Endothelial cell (in vitro differentiated cells): Measurements from ENCODE around the gene TMEM98. TPM values are rescaled to one million over a fixed set of nuclear protein-coding genes. Genes with fewer than 3 reads are reported as not detected.

Source experiments
- DNase-seq: peaks from one replicate; pipeline ENCODE4 v3.0.0; 2021; ENCODE audit warnings: low spot score
- H3K27ac Mint-ChIP-seq: one replicate; pipeline ENCODE4 v1.8.0; 2021; ENCODE audit warnings: mixed read lengths, inconsistent platforms; ENCODE audit not compliant: unreplicated experiment
- H3K27me3 Mint-ChIP-seq: one replicate; pipeline ENCODE4 v1.8.0; 2021; ENCODE audit warnings: mild to moderate bottlenecking, moderate library complexity, mixed read lengths, inconsistent platforms; ENCODE audit not compliant: unreplicated experiment
- H3K36me3 Mint-ChIP-seq: one replicate; pipeline ENCODE4 v1.8.0; 2021; ENCODE audit warnings: mild to moderate bottlenecking, low read depth, mixed read lengths, inconsistent platforms; ENCODE audit not compliant: unreplicated experiment
- H3K4me1 Mint-ChIP-seq: one replicate; pipeline ENCODE4 v1.8.0; 2021; ENCODE audit warnings: mild to moderate bottlenecking, mixed read lengths, inconsistent platforms; ENCODE audit not compliant: unreplicated experiment
- H3K4me3 Mint-ChIP-seq: one replicate; pipeline ENCODE4 v1.8.0; 2021; ENCODE audit warnings: mild to moderate bottlenecking, mixed read lengths, inconsistent platforms; ENCODE audit not compliant: unreplicated experiment
- H3K9me3 Mint-ChIP-seq: one replicate; pipeline ENCODE4 v1.8.0; 2021; ENCODE audit warnings: mixed read lengths, inconsistent platforms; ENCODE audit not compliant: unreplicated experiment
- total RNA-seq: library from RNA; stranded (reverse); fragmentation: NEBNext Ultra II Directional; extraction: Animal tissue kit (Norgen Biotek cat#: 25700); gene quantifications from one replicate; pipeline ENCODE4 v1.2.1, GENCODE V29; 2021; ENCODE audit not compliant: unreplicated experiment
- TF ChIP-seq, protein P1 (sequence below): fragments of 200-600 bp; sonication (generic); IDR thresholded peaks from one replicate; pipeline ENCODE4 v1.5.0; 2021; ENCODE audit warnings: antibody characterized with exemption; ENCODE audit not compliant: unreplicated experiment

The TMEM98 gene
- total RNA-seq, 1 donor from 2014 or later: 84.2 TPM

DNA sequence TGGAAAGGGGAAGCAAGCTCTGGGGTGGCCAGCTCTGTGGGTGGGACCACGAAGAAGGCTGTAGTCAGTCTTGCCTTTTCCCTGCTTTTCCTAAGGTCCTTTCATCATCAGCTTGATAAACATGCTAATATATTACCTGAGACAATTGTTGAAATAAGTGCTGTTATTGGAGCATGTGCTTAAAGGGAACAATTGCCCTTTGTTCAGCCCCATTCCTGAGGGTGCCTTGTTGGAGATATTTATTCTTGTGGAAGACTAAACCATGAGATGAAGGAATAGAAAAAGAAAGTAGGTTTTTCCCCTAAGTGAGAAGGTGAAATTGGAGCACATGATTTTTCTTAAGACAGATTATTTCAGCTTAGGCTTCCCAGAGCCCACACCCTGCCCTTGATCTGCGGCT lies 7.8 kb downstream of the TMEM98 start:
- TF ChIP-seq, protein P1, sequence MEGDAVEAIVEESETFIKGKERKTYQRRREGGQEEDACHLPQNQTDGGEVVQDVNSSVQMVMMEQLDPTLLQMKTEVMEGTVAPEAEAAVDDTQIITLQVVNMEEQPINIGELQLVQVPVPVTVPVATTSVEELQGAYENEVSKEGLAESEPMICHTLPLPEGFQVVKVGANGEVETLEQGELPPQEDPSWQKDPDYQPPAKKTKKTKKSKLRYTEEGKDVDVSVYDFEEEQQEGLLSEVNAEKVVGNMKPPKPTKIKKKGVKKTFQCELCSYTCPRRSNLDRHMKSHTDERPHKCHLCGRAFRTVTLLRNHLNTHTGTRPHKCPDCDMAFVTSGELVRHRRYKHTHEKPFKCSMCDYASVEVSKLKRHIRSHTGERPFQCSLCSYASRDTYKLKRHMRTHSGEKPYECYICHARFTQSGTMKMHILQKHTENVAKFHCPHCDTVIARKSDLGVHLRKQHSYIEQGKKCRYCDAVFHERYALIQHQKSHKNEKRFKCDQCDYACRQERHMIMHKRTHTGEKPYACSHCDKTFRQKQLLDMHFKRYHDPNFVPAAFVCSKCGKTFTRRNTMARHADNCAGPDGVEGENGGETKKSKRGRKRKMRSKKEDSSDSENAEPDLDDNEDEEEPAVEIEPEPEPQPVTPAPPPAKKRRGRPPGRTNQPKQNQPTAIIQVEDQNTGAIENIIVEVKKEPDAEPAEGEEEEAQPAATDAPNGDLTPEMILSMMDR: no peak
- Mint-ChIP-seq H3K9me3 (no peaks in the 10 kb centered on the region), H3K27ac (no peak overlapping the region), H3K36me3 (peaks cover 14% of the 10 kb centered on the region), H3K27me3 (peaks cover 7% of the 10 kb centered on the region), H3K4me1 (no peaks in the 10 kb centered on the region), H3K4me3 (no peak overlapping the region)
- DNase-seq: no peak

DNA sequence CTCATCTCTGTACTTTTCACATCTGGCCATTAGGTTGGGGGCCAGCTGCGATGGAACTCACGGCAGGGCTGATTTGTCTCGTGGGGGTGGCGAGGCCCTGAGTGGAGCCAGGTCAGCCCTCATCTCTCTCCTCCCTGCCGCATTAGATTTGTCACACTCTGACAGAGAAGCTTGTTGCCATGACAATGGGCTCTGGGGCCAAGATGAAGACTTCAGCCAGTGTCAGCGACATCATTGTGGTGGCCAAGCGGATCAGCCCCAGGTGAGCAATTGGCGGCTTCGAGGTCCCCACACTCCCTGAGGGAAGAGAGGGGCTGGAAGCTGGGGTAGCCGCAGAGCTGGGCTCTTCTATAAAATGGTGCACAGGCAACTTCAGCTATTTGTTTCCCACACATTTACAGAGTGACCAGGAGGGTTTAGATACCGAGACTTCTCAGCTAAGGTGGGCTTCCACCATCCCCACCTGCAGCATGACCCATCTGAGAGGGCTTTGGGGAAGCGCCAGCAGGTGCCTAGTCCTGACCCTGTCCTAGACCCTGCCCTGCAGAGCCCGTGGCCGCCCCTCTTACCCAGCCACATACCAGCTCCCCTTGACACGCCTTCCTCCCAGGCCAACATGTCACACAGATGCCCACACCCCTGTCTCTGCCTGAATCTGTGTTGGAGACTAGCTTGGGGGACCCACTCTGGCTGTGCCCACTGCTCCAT lies 8.4 kb downstream of the TMEM98 start:
- no peak for DNase-seq
- peak overlapping the region; percentile 31 for H3K4me3 Mint-ChIP-seq
- peak overlapping the region; percentile 86 for H3K27ac Mint-ChIP-seq
- TF ChIP-seq, protein P1: no peak
- H3K4me1 Mint-ChIP-seq: no peaks in the 10 kb centered on the region
- no peaks in the 10 kb centered on the region for H3K9me3 Mint-ChIP-seq
- peaks cover 20% of the 10 kb centered on the region for H3K36me3 Mint-ChIP-seq
- H3K27me3 Mint-ChIP-seq: peaks cover 7% of the 10 kb centered on the region

DNA sequence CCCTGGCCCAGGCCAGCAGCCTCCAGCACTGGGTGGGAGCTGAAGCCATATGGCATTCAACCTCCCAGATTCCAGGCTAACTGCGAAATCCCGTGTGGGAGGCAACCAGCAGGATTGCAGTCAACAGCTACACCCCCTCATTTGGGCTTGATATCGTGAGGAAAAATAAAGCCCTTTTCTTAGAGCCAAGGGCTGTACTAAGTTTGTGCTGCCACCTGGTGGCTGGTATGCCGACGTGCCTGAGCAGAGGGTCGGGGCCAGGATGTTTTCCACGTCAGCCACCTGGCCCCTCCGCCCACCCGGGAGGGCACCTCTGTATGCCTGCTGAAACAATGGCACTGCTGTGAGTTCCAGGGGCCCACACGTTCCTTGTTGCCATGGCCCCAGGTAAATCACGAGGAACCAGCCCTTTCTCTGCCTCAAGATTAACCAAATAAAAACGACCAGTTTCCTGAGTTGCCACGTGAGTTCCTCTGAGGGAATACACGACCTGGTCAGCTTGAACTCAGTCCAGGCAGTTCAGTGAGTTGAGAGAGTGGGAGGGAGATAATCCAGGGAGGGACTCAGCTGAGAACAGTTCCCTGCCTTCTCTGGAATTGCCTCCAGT lies 9.0 kb downstream of the TMEM98 start:
- H3K27ac Mint-ChIP-seq: peak overlapping the region; percentile 86
- H3K9me3 Mint-ChIP-seq: no peaks in the 10 kb centered on the region
- H3K4me3 Mint-ChIP-seq: peak overlapping the region; percentile 31
- no peaks in the 10 kb centered on the region for H3K4me1 Mint-ChIP-seq
- peaks cover 22% of the 10 kb centered on the region for H3K36me3 Mint-ChIP-seq
- H3K27me3 Mint-ChIP-seq: peaks cover 7% of the 10 kb centered on the region
- peak; percentile 81 for DNase-seq
- TF ChIP-seq, protein P1: peak; percentile 99

DNA sequence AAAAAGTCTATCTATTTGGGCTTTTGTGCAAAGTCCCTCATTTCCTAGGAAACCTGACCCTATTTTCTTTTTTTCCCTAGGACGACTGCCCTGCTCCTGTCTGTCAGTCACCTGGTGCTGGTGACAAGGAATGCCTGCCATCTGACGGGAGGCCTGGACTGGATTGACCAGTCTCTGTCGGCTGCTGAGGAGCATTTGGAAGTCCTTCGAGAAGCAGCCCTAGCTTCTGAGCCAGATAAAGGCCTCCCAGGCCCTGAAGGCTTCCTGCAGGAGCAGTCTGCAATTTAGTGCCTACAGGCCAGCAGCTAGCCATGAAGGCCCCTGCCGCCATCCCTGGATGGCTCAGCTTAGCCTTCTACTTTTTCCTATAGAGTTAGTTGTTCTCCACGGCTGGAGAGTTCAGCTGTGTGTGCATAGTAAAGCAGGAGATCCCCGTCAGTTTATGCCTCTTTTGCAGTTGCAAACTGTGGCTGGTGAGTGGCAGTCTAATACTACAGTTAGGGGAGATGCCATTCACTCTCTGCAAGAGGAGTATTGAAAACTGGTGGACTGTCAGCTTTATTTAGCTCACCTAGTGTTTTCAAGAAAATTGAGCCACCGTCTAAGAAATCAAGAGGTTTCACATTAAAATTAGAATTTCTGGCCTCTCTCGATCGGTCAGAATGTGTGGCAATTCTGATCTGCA lies 12.9 kb downstream of the TMEM98 start:
- Mint-ChIP-seq H3K4me3 (peak overlapping the region; percentile 68), H3K4me1 (no peaks in the 10 kb centered on the region), H3K27ac (no peak overlapping the region), H3K27me3 (peaks cover 7% of the 10 kb centered on the region), H3K9me3 (no peaks in the 10 kb centered on the region), H3K36me3 (peaks cover 17% of the 10 kb centered on the region)
- no peak for DNase-seq
- TF ChIP-seq, protein P1: no peak
